Lower lobe of right lung (tissue), 2 donors: Measurements from ENCODE around the gene CPO. TPM values are rescaled to one million over a fixed set of nuclear protein-coding genes. Genes with fewer than 3 reads are reported as not detected.

ENCODE experiments used
- ATAC-seq, 2 donors: fragments of 200-7000 bp; cut with Tn5 transposase; one replicate each; pipeline ENCODE4 v1.9.1; 2020 to 2022; ENCODE audit warnings: mild to moderate bottlenecking in 2 of 2, moderate library complexity in 2 of 2
- DNase-seq: peaks from one replicate; pipeline ENCODE4 v3.0.0-alpha.2; 2020
- H3K27ac ChIP-seq: fragments of 200-600 bp; one replicate; pipeline ENCODE4 v1.8.0; 2022
- H3K27me3 ChIP-seq: fragments of 200-600 bp; one replicate; pipeline ENCODE4 v1.8.0; 2022; ENCODE audit warnings: low read depth
- H3K36me3 ChIP-seq: fragments of 200-600 bp; one replicate; pipeline ENCODE4 v1.8.0; 2022; ENCODE audit warnings: mild to moderate bottlenecking
- H3K4me1 ChIP-seq: fragments of 200-600 bp; one replicate; pipeline ENCODE4 v1.8.0; 2022
- H3K4me3 ChIP-seq: fragments of 200-600 bp; one replicate; pipeline ENCODE4 v1.8.0; 2022; ENCODE audit warnings: mild to moderate bottlenecking
- H3K9me3 ChIP-seq: fragments of 200-600 bp; one replicate; pipeline ENCODE4 v1.8.0; 2022
- intact Hi-C: fragments of 100-400 bp; cut with DNase I; formaldehyde crosslinking; loops from one replicate; pipeline ENCODE4 v1.11.0; 2022
- long read RNA-seq: library from polyadenylated mRNA; unstranded; transcript quantifications from one replicate; pipeline ENCODE4 v2.0.0, GENCODE V29; 2021
- total RNA-seq: library from RNA; stranded (reverse); fragmentation: NEBNext Ultra II Directional; extraction: Animal tissue kit (Norgen Biotek cat#: 25700); gene quantifications from one replicate; pipeline ENCODE4 v1.2.1, GENCODE V29; 2021
- TF ChIP-seq, protein P1 (sequence below): fragments of 200-600 bp; IDR thresholded peaks from one replicate; pipeline ENCODE4 v1.8.0; 2022; ENCODE audit warnings: antibody characterized with exemption, mild to moderate bottlenecking
- donor health status: DM: no; HTN: yes; CAD: no; lungs with severe emphysema.

Gene CPO, protein sequence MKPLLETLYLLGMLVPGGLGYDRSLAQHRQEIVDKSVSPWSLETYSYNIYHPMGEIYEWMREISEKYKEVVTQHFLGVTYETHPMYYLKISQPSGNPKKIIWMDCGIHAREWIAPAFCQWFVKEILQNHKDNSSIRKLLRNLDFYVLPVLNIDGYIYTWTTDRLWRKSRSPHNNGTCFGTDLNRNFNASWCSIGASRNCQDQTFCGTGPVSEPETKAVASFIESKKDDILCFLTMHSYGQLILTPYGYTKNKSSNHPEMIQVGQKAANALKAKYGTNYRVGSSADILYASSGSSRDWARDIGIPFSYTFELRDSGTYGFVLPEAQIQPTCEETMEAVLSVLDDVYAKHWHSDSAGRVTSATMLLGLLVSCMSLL
- total RNA-seq = not detected
- long read RNA-seq, partial matches to known transcripts = 0 of 1 reads
- long read RNA-seq, other reads (novel, unspliced or antisense) = 1 of 1 reads

DNA sequence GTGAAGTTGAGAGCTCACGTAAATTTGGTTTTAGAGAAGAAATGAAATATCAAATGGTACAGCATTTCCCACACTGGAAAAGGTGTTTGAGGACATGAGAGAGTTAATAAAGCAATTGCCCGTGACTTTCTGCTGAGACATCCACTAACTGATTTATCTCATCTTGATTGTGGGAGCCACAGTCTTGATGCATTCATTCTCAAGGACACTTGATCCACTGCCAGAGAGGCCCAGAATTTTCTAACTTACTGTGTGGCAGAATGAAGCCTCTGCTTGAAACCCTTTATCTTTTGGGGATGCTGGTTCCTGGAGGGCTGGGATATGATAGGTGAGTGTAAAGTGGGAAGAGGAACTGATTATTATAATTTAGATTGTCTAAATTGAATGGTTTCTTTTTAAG, at the start of gene CPO:
TSS of gene CPO (plus strand) at position 179 of the 400 bp plus-strand sequence. CDS start at position 261, 82 bp downstream.
- H3K27ac ChIP-seq = no peak within 1 kb of the TSS
- no peaks in the 10 kb centered on the region for H3K9me3 ChIP-seq
- DNase-seq (no peak), ATAC-seq (no peak)
- H3K4me1 ChIP-seq = no peaks in the 10 kb centered on the region
- no peaks in the 10 kb centered on the region for H3K27me3 ChIP-seq
- intact Hi-C loops = no loop called here
- H3K36me3 ChIP-seq = no peaks in the 10 kb centered on the region
- no peak within 1 kb of the TSS for H3K4me3 ChIP-seq
- TF ChIP-seq, protein P1, sequence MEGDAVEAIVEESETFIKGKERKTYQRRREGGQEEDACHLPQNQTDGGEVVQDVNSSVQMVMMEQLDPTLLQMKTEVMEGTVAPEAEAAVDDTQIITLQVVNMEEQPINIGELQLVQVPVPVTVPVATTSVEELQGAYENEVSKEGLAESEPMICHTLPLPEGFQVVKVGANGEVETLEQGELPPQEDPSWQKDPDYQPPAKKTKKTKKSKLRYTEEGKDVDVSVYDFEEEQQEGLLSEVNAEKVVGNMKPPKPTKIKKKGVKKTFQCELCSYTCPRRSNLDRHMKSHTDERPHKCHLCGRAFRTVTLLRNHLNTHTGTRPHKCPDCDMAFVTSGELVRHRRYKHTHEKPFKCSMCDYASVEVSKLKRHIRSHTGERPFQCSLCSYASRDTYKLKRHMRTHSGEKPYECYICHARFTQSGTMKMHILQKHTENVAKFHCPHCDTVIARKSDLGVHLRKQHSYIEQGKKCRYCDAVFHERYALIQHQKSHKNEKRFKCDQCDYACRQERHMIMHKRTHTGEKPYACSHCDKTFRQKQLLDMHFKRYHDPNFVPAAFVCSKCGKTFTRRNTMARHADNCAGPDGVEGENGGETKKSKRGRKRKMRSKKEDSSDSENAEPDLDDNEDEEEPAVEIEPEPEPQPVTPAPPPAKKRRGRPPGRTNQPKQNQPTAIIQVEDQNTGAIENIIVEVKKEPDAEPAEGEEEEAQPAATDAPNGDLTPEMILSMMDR = no peak

DNA sequence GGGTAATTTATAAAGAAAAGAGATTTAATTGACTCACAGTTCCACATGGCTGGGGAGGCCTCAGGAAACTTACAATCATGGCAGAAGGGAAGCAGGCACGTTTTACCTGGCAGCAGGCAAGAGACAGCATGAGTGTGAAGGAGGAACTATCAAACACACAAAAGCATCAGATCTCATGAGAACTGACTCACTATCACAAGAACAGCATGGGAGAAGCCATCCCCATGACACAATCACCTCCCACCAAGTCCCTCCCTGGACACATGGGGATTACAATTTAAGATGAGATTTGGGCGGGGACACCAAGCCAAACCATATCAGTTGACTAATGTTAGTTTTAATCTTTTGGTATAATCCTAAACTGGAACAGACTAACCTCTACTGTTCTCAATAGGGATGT, 49.1 kb upstream of the CPO start:
- no peak for DNase-seq
- no peaks in the 10 kb centered on the region for H3K36me3 ChIP-seq
- H3K9me3 ChIP-seq = no peaks in the 10 kb centered on the region
- TF ChIP-seq, protein P1 = no peak
- no peak overlapping the region for H3K27ac ChIP-seq
- H3K4me3 ChIP-seq = no peak overlapping the region
- no peak for ATAC-seq
- intact Hi-C loops = no loop called here
- no peaks in the 10 kb centered on the region for H3K4me1 ChIP-seq
- H3K27me3 ChIP-seq = no peaks in the 10 kb centered on the region

DNA sequence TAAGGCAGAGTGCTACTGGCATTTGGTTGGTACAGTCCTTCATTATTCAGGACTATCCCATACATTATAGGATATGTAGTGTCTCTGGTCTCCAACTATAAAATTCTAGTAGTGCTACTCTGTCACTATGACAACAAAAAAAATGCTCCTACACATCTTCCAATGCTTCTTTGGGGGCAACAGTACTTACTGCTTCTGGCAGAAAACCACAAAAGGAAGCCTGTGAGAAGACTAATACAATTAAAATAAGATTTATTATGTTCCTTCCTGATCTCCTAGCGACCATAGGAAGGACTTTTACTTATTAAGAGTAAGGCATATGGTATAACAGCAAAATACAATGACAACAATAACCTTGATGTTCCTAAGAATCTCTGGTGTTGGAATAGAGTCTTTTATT, 48.4 kb upstream of the CPO start:
- DNase-seq (no peak), ATAC-seq (no peak)
- no peak overlapping the region for H3K27ac ChIP-seq
- TF ChIP-seq, protein P1 = no peak
- H3K9me3 ChIP-seq = no peaks in the 10 kb centered on the region
- intact Hi-C loops = no loop called here
- H3K36me3 ChIP-seq = no peaks in the 10 kb centered on the region
- no peak overlapping the region for H3K4me3 ChIP-seq
- no peaks in the 10 kb centered on the region for H3K27me3 ChIP-seq
- no peaks in the 10 kb centered on the region for H3K4me1 ChIP-seq

GRCh38 chr2:206915121-206915520, 24.2 kb upstream of the CPO start:
- no peak for DNase-seq
- Histone ChIP-seq H3K9me3 (no peaks in the 10 kb centered on the region), H3K27me3 (no peaks in the 10 kb centered on the region), H3K4me1 (no peaks in the 10 kb centered on the region), H3K36me3 (no peaks in the 10 kb centered on the region), H3K4me3 (no peak overlapping the region), H3K27ac (no peak overlapping the region)
- ATAC-seq = no peak
- TF ChIP-seq, protein P1 = no peak
- intact Hi-C loops = no loop called here

DNA sequence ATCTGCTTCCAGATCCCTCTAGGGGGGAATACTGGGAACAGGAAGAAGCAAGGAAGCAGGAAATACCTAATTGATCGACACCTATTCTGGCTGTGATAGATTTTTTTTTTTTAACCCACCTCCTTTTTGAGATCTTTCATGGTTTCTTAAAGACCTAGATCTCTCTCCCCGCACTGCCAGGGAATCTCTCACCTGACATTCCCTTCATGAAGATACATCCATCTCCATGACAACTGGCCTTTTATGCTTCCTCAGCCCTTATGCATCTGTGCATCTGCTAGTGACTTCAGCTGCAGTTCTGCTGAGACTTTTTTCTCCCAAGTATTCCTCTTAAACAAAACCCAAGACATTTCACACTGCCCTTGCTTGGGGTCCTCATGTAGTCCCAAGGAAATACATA, 21.1 kb upstream of the CPO start:
- TF ChIP-seq, protein P1 = no peak
- no peaks in the 10 kb centered on the region for H3K36me3 ChIP-seq

More for the DNA sequence above, 21.1 kb upstream of the CPO start:
- DNase-seq (no peak), ATAC-seq (no peak)
- intact Hi-C loops = no loop called here
- Histone ChIP-seq H3K27ac (no peak overlapping the region), H3K4me1 (no peaks in the 10 kb centered on the region), H3K4me3 (no peak overlapping the region), H3K27me3 (no peaks in the 10 kb centered on the region), H3K9me3 (no peaks in the 10 kb centered on the region)
